Muscle of back (tissue), 11 donors: ENCODE measurements around the gene EIF5. TPM values are rescaled to one million over a fixed set of nuclear protein-coding genes. Genes with fewer than 3 reads are reported as not detected.
A peak's percentile ranks its signal among the peaks of the same experiment; 100 is the strongest.
"Not testable (repeated sequence)": the region's sequence is repeated elsewhere in the genome, so short reads cannot be mapped to it uniquely, and the experiment has no call there.

Experiments used
- DNase-seq, 3 donors: peaks; one replicate each; pipeline versions ENCODE4 v3.0.0 to v3.0.0-alpha.2; 2013
- polyA plus RNA-seq, 10 donors: library from polyadenylated mRNA; unstranded; fragments of 120-200 nt; gene quantifications; one replicate each; pipeline ENCODE4 v1.2.1, GENCODE V29; 2013; ENCODE audit not compliant: insufficient read length in 10 of 10

The EIF5 gene
- polyA plus RNA-seq, 10 donors, result 151 to 202 (median 184) TPM

- DNase-seq, result peak; percentile 71 to 88 (median 73)
Measured at GRCh38 chr14:103334644-103335622, 896 bp downstream of the EIF5 start.

DNA sequence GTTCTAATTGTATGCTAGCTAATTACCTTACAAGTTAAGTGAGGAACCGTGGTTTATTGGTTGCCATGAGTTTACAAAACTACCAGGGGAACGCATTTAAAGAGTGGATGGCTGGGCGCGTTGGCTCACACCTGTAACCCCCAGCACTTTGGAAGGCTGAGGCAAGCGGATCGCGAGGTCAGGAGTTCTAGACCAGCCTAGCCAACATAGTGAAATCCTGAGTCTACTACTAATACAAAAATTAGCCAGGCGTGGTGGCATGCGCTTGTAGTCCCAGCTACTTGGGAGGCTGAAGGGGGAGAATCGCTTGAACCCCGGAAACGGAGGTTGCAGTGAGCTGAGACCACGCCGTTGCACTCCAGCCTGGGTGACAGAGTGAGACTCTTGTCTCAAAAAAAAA is 2.2 kb downstream of the EIF5 start:
- DNase-seq, result no peak

- no peak for DNase-seq
Measured at GRCh38 chr14:103337794-103338193, 3.8 kb downstream of the EIF5 start.

DNA sequence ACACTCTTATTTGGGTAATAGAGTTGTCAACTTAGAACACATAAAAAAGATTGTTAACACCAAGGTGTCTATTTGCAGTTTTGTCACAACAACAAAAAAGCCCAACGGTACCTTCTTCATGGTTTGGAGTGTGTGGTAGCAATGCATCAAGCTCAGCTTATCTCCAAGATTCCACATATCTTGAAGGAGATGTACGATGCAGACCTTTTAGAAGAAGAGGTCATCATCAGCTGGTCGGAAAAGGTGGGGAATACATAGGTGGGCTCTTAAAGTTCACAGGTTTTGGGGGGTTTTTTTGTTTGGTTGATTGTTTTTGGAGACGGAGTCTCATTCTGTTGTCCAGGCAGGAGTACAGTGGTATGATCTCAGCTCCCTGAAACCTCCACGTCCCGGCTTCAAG is 5.5 kb downstream of the EIF5 start:
- no peak for DNase-seq

DNA sequence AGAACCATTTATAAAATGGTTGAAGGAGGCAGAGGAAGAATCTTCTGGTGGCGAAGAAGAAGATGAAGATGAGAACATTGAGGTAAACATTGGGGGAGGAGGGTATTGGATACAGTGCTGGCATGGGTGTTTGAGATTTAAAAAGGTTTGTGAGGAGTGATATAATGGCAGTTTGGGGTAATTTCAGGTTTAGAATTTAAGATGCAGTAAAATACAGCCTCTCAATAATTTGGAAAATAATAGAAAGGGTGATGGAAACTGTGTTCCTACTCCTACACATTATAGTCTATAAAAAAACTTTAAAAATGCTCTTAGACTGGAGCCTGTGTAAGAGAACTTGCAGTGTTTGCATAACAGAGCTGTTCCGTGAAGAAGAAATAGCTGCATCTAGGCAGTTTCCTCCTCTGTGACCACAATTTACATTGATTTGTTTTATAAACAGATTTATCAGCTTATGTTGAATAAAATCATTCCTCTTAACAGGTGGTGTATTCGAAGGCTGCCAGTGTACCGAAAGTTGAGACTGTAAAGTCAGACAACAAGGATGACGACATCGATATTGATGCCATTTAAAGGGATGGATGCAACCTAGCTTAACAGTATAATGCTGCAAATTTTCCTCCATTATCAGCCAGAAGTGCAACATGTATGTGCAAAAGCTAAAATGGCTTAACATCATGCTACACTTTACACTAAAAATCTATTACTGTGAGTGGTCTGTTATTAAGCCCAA is 6.6 kb downstream of the EIF5 start:
- no peak for DNase-seq

DNA sequence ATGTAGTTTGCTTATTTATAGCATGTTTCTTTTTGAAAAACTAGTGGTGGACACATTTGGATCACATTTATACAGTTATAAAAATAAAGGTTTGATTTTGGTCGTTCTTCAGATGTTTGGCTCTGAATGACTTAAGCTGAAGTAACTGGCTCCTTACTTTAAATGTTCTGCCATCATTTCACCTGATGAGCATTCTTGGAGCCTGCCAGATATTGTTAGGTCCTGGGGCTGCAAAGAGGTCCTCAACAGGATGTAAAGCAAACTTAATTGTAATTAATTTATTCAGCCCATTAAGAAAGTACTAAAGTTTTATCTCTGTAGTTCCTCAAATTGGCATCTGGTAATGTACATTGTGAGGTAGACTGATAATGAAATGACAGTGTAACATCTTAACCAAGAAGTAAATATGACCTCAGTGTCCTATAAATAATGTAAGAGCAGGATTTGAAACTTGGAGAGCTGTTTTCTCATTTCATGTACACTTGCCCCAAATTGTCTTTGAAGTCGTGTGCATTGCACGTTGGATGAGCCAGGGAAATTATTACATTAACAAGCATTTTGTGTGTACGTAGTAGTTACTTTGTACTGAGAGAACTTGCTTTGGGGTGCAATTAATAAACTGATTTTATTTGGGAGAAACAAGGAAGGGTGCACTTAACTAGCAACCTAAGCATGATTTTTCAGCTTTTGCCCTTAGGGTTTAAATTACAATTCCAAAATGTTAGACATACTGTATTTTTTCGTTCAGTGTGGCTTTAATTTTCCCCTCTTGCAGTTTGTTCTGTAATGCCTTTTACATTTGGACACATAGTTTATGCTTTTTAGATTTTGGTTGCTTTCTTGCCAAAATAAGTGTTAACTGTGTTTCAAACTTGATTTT is 7.5 kb downstream of the EIF5 start:
- no peak for DNase-seq

DNA sequence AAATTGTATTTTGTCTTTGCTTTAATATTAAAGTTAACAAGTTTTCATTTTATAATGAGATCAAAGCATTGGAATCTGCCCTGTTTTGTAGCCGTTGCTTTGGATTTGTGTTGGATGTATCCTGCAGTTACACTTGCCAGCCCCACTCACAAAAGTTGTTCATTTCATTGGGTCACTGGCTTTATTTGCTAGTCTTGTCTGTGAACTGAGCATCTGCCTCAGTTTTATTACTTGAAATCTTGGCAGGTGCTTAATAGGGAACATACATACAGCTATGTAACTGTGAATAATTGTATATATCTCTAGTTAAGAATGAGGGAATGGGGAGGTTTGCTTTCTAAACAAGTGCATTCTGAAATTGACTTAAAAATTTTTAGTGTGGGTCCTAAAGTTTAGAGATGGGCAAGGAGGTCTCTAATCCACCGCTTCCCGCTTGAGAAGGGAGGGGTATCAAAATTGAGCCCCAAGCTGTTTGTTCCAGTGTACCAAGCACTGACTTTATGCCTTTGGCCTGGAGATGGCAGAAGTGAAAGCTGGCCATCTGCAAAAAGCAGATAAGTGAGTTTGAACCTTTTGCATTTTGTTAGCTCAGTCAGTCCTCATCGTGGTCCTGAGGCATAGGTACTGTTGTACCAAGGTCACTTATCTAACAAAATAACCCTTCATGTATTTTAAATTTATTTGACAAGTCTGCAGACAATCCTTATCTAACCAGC is 9.3 kb downstream of the EIF5 start:
- DNase-seq, result no peak

- DNase-seq, result no peak
Measured at GRCh38 chr14:103343905-103344797, 10.1 kb downstream of the EIF5 start.

DNA sequence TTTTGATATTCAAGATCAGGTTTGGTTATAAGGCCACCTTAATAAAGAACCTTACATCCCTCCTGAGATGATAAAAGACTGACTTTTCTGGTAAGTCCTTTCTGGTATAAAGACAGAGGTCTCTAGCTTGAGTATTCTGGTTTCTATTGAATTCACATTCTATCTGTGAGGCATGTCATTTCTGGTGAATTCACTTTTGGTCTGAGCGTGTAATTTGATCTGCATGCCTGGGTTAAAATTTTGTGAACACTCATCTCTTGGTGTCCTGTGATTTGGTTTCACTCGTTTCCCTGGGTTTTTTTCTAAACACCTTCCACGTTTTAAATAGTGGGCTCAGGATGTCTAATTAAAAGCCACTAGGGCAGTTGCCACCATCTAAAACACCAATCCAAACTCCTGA is 12.2 kb downstream of the EIF5 start:
- DNase-seq, result no peak

GRCh38 chr14:103347091-103347815 is 13.2 kb downstream of the EIF5 start:
- no peak for DNase-seq

GRCh38 chr14:103348154-103348553 is 14.1 kb downstream of the EIF5 start:
- DNase-seq, result no peak

DNA sequence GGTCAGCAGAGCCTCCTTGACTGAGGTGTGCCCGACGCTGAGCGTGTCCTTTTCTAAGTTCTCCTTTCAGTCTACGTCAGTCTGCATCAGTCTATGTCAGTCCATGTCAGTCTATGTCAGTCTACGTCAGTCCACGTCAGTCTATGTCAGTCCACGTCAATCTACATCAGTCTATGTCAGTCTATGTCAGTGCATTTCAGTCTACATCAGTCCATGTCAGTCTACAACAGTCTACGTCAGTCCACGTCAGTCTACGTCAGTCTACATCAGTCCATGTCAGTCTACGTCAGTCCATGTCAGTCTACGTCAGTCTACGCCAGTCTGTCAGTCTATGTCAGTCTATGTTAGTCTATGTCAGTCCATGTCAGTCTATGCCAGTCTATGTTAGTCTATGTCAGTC is 15.9 kb downstream of the EIF5 start:
- no peak for DNase-seq

DNA sequence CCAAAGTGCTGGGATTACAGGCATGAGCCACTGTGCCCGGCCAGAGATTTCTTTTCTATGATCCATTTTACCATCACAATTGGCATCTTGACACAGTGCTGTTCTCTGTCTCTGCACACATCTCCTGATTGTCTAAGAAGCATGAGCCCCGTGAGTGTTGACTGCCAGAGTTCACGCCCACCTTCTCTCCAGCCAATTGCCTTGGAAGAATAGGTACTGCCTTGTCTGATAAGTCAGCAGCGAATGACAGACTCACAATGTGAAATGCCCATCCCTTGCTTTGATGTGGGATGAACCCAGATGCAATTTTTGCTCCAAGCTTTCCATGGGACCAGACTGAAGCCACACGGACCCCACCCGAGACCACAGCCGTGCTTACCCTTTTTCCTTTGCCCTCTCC is 19.3 kb downstream of the EIF5 start:
- no peak for DNase-seq

GRCh38 chr14:103354141-103354540 is 20.1 kb downstream of the EIF5 start:
- DNase-seq, result no peak

DNA sequence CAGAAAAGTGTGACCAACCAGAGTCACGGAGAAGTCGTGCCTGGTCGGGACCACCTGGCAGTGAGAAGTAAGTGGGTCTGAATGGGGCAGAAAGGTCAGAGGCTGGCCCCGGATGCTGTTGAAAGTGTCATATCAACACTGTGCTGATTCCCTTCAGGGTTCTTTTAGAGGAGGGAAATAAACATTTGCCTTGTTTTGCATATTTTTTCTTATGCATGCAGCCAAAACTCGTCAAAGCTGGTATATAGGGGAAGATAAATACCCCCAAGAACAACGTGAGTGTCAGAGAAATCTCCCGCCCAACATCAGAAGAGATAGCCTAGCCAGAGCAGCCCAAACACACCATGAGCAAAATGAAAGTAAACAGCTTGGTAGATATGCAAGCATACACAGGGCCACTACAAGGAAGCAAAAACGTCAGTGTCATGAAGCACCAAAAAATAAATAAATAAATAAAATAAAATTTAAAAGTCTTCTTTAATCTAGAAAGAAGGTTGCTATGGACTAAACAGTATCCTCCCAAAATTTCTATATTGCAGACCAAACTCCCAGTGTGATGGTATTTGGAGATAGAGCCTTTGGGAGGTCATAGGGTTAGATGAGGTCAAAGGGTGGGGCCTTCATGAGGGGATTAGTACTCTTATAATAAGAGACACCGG is 22.1 kb downstream of the EIF5 start:
- no peak for DNase-seq

DNA sequence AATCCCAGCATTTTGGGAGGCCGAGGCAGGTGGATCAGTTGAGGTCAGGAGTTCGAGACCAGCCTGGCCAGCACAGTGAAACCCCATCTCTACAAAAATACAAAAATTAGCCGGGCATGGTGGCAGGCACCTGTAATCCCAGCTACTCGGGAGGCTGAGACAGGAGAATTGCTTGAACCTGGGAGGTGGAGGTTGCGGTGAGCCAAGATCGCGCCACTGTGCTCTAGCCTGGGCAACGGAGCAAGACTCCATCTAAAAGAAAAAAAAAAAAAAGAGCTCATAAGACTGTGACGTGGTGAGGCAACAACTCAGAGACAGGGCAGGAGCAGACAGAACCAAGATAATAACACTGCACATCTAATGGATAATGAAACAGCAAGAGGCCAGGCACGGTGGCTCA is 23.5 kb downstream of the EIF5 start:
- not testable (repeated sequence) for DNase-seq

DNA sequence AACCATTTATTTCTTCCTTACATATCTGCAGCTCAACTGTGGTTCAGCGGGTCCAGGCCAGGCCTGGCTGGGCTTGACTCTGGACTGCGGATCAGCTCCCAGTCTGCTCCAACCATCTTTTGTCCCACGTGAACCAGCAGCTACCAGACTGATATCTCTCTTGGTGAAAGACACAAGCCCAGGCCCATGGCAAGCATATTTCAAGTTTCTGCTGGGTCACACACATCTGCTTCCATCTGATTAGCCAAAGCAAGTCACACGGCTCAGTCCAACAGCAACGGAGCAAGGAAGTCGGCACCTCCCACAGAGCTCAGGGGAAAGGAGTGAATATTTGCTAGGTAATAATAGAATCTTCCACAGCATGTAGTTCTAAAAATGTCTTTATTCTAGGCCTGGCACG is 26.5 kb downstream of the EIF5 start:
- DNase-seq, result no peak

GRCh38 chr14:103361867-103362266 is 27.8 kb downstream of the EIF5 start:
- peak in 1 of 3 donors; percentile 86 for DNase-seq

DNA sequence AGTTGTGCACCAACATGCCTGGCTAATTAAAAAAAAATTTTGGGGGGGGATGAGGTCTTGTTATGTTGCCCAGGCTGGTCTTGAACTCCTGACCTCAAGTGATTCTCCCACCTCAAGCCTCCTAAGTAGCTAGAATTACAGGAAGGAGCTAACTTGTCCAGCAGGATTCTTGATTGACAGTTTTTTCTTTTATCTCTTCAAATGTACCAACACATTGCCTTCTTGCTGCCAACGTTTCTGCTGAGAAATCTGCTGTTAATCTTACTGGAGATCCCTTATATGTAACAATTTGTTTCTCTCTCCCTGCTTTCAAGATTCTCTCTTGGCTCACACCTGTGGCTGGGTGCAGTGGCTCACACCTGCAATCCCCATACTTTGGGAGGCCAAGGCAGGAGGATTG is 28.7 kb downstream of the EIF5 start:
- DNase-seq, result no peak
